ENCODE data around the gene PLAC1.

DNA sequence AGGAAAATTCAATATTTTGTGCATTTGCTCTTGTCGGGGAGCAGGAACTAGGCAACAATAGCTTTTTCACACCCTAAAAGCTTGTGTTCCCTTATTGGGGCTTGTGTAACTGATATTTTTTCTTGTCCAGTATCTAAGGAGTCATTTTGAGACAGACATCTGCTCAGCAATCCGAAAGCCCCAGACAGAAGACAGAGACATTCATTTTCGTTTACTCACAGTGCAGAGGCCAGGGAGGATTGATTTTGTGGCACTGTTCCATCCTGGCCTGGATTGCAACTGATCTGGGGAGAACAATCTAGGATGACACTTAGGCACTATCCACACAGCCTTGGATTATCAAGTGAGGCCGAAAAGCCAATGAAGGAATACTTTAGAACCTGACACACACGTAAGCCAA, 27.4 kb upstream of the PLAC1 start:
- TF ChIP-seq, protein P1, sequence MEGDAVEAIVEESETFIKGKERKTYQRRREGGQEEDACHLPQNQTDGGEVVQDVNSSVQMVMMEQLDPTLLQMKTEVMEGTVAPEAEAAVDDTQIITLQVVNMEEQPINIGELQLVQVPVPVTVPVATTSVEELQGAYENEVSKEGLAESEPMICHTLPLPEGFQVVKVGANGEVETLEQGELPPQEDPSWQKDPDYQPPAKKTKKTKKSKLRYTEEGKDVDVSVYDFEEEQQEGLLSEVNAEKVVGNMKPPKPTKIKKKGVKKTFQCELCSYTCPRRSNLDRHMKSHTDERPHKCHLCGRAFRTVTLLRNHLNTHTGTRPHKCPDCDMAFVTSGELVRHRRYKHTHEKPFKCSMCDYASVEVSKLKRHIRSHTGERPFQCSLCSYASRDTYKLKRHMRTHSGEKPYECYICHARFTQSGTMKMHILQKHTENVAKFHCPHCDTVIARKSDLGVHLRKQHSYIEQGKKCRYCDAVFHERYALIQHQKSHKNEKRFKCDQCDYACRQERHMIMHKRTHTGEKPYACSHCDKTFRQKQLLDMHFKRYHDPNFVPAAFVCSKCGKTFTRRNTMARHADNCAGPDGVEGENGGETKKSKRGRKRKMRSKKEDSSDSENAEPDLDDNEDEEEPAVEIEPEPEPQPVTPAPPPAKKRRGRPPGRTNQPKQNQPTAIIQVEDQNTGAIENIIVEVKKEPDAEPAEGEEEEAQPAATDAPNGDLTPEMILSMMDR (conservative IDR thresholded peaks at IDR 0.05; ENCODE audit: low read depth, low read length) = no peak
- no peak for TF ChIP-seq POLR2A (IDR thresholded peaks at IDR 0.05; ENCODE audit: low read depth, low read length)
- TF ChIP-seq, protein P2, sequence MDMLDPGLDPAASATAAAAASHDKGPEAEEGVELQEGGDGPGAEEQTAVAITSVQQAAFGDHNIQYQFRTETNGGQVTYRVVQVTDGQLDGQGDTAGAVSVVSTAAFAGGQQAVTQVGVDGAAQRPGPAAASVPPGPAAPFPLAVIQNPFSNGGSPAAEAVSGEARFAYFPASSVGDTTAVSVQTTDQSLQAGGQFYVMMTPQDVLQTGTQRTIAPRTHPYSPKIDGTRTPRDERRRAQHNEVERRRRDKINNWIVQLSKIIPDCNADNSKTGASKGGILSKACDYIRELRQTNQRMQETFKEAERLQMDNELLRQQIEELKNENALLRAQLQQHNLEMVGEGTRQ (IDR thresholded peaks at IDR 0.05; ENCODE audit: low read depth, low read length) = no peak
- TF ChIP-seq, protein P3, sequence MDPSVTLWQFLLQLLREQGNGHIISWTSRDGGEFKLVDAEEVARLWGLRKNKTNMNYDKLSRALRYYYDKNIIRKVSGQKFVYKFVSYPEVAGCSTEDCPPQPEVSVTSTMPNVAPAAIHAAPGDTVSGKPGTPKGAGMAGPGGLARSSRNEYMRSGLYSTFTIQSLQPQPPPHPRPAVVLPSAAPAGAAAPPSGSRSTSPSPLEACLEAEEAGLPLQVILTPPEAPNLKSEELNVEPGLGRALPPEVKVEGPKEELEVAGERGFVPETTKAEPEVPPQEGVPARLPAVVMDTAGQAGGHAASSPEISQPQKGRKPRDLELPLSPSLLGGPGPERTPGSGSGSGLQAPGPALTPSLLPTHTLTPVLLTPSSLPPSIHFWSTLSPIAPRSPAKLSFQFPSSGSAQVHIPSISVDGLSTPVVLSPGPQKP (IDR thresholded peaks at IDR 0.05; ENCODE audit: borderline replicate concordance, low read depth, low read length) = no peak
- TF ChIP-seq RAD21 (IDR thresholded peaks at IDR 0.05; ENCODE audit: low read length) = no peak
- TF ChIP-seq MXI1 (IDR thresholded peaks at IDR 0.05; ENCODE audit: borderline replicate concordance, low read depth, low read length) = no peak
- no peak for TF ChIP-seq BHLHE40 (IDR thresholded peaks at IDR 0.05; ENCODE audit: low read depth, low read length)
- no peak for TF ChIP-seq MAZ (IDR thresholded peaks at IDR 0.05; ENCODE audit: borderline replicate concordance, low read depth, low read length)
- no peak for TF ChIP-seq RFX5 (IDR thresholded peaks at IDR 0.05; ENCODE audit: low read depth, low read length)
- no peak for TF ChIP-seq SMC3 (IDR thresholded peaks at IDR 0.05; ENCODE audit: low read depth, low read length)
- TF ChIP-seq MAFK (IDR thresholded peaks at IDR 0.05; ENCODE audit: low read depth, low read length) = no peak

All from IMR-90 (cell line).